Measurements from ENCODE around the gene DMBT1.

DNA sequence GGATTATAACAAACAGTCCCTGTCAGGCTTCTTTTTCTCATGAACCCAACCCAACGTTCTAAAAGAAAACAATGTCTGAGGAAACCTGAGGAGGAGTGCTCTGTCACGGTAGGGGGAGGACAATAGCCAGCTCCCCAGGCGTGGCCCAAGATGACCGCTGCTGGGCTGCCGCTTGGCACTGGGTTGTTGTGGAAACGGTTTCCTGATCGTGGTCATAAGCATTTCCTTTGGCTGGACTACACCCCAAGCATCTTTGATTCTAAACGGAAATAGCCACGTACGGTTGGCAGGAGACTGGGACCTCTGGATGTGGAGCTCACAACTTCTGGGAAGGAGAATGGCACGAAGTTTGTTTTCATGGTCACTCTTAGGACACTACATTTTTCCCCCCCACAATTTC lies 30.4 kb upstream of the DMBT1 start:
- TF ChIP-seq, protein P1, sequence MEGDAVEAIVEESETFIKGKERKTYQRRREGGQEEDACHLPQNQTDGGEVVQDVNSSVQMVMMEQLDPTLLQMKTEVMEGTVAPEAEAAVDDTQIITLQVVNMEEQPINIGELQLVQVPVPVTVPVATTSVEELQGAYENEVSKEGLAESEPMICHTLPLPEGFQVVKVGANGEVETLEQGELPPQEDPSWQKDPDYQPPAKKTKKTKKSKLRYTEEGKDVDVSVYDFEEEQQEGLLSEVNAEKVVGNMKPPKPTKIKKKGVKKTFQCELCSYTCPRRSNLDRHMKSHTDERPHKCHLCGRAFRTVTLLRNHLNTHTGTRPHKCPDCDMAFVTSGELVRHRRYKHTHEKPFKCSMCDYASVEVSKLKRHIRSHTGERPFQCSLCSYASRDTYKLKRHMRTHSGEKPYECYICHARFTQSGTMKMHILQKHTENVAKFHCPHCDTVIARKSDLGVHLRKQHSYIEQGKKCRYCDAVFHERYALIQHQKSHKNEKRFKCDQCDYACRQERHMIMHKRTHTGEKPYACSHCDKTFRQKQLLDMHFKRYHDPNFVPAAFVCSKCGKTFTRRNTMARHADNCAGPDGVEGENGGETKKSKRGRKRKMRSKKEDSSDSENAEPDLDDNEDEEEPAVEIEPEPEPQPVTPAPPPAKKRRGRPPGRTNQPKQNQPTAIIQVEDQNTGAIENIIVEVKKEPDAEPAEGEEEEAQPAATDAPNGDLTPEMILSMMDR (IDR thresholded peaks at IDR 0.05), result no peak
- no peak for TF ChIP-seq POLR2A (IDR thresholded peaks at IDR 0.05)
